ENCODE results near the gene CMSS1. TPM values are rescaled to one million over a fixed set of nuclear protein-coding genes. Genes with fewer than 3 reads are reported as not detected.

The CMSS1 gene
- total RNA-seq, 1 donor from 2014 or later, result 41.9 TPM

DNA sequence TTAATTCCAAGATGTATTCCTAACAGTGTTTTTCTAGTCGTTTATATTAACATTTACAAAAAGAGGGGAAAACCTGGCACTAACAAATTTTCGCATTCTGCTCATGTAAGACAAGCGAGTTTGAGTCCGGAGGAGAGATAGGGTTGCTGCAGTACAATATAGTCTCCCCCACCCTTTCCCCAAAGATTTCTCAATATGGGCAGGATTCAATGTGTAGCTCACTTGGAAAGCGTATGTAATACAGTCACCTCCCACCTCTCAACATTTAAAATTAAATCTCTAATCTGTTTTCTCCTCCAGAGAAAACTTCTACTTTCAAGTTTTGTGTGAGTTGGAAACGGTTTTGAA lies 57.9 kb downstream of the CMSS1 start:
- DNase-seq (ENCODE audit: low spot score), result no peak

DNA sequence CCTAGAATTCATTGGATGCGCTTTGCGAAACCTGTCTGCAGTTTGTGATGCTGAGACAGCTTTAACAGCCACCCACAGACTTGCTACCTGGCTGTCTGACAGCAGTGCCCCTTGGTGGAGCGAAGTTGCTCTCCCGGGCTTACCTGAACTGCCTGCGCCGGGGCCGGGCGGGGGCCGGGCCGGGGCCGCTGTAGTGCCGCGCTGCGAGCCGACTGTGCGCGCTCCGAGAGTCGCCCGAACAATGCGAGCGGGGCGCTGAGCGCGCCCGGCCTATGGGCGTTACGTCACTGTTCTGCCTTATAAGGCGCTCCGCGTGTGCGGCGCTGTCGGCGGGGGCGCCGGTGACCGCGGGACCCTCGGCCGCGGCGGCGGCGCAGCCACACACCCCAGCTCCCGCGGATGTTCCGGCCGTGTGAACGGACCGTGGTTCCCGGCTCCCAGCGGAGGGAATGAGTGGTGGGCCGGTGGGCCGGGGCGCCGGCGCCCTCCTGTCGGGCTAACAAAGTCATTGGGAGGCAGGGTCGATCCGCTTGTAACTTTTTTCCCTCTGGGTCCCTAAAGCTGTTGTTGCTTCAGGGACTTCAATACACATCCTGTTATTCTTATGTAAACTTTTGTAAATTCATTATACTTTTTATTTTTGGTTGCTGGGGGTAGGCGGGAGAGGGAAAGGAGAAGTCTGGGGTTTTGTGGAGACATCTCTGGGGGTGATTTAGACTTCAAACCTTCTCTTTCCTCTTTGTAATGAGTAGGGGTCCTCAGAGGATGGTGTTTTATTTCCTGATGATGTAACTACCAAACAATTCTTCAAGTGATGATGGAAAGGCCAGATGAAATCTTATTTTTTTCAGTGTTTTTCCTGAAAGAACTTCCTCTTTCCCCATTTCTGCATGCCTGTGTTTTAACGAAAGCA lies 58.5 kb downstream of the CMSS1 start:
- DNase-seq (ENCODE audit: low spot score), result peak; percentile 80

DNA sequence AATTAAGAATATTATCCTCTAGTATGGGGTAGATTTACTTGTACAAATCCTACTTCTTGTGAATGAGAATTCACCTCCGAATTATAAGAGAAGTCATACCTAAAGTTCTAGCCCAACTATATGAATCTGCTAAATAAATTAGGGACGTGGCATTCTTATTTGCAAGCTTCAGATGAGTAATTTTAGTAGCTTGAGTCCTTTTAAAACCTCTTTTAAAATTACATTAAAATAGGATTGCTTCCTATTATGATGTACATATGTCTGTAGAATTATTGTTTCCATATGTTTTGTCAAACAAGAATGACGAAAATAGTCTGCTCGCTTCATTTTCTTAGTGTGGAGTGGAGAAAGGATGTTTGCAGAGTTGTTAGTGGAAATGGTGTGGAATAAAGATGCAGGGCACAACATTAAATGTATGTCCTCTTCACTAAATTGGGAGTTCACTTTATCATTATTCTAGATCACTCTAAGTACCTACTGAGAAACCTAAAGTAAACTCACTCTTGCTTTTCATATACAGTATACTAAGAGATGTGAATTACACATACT lies 59.4 kb downstream of the CMSS1 start:
- DNase-seq (ENCODE audit: low spot score), result no peak

DNA sequence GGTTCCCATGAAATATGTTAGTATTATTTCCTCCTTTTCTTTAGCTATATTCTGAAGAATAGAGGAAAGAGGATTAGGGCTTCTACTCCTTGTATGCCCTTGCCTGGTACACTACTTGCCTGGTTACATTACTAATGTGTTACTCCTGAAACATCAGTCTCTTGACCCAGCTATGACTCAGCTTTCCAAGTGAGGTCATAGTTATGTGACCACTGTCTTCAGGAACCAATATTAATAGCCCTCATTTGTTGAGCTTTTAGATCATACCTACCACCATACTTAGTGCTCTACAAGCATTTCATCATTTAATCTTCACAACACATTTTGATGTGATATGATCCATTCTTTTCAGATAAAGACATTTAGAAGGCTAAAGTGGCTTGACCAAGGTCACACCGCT lies 60.3 kb downstream of the CMSS1 start:
- no peak for DNase-seq (ENCODE audit: low spot score)

DNA sequence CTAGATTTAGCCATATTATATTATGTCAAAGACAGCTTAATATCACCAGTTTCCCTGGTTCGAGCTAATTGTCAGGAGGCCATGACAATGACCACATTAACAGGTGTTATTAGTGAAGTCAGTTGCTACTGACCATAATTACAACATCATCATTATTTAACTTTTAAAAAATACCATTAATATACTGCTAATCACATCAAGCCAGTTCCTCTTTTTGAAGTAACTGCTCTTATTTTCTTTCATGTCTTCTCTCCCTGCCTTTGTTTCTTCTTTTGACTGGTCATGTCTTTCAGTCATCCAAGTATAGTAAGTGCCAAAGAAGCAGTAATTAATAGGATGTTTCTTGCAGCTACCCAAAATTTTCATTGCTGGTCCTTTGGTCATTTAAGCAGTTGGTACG lies 61.6 kb downstream of the CMSS1 start:
- DNase-seq (ENCODE audit: low spot score), result no peak

DNA sequence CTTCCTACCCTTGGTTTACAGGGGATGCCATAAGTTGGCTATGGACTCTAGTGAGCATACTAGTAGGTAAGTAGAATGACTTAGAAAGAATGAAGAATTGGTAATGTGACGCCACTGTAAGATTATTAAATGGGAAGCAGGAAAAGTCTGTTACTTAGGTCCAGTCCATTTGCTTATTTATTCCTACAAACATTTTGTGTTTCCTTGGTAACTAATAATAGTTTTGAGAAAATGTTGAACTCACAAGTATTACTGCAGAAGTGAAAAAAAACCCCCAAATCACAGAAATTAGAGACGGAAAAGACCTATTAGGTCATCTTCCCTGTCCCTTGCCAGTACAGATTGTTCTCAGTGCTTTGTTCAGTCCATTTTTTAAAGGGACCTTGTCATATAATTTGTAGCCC lies 63.5 kb downstream of the CMSS1 start:
- no peak for DNase-seq (ENCODE audit: low spot score)

DNA sequence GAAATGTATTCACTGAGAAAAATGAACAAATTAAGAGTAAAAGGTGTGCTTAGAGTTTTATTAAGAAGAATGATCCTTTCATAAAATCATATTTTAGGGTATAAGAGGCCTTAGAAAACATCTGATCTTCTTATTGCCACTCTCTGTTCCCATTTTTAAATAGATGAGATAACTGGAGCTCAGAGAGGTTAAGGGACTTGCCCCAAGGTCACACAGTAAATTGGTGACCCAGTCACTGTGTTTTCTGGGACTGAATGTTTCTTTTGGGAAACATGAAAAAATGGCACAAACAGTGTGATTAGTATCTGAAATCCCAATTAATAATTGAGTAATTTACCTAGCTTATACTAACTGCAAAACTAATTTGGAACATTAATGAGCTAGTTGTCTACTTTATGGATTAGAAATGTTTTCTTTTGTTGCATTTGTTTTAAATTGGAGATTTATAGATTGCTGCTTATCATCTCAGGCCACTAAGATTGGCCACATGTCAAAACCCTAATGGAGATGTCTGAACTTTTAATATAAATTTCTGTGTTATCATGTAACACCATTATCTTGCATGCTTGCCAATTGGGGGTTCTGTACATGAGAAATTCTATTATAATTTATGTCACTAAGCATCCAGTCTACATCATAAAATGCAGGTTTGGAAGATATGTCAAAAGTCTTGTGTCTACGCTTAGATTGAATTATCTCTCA lies 64.9 kb downstream of the CMSS1 start:
- no peak for DNase-seq (ENCODE audit: low spot score)

DNA sequence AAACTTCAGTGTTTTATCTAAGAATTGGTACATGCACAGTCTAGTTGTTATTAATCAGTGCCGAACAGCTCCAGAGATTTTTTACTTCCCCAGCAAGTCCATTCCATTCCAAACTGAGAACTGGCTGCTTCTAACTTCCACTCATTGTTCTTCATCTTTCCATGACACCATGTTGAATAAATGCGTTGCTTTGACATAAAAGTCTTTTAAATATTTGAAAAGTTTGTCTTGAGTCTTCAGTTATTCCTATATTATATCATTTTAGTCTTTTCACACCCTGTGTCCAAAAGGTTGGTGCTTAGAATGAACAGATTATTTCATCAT lies 65.4 kb downstream of the CMSS1 start:
- DNase-seq (ENCODE audit: low spot score), result no peak

DNA sequence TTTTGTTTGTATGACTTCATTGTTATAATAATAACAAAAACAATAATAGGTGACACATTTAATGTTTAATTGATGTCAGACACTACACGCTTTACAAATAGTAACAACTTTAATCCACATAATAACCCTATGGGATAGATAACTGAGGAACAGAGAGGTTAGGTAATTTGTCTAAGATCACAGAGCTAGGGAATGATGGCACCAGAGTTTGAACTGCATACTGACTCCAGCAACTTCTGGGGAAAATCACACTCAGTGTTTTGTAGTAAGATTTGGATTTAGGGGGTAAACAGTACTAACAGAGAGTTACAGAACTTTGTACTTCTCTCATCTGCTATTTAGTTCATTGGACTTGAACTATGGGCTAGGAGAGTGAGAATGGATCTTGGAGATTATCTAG lies 66.0 kb downstream of the CMSS1 start:
- DNase-seq (ENCODE audit: low spot score), result no peak

DNA sequence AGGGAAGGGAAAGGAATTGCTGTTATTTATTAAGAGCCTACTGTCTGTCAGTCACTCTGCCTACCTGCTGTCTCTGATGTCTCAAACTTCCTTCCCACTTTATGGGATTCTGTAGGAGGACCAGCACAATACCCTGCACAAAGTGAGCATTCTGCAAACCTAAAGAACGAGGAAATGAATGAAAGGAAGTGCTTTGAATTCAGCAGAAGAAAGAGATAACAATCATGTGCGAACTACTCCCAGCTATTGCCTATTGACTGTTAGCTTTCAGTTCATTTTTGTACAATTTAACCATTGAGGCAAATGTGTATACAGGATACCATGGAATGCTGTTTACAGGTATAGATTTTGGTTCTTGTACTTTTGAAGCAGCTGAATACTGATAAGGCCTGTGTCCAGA lies 66.8 kb downstream of the CMSS1 start:
- no peak for DNase-seq (ENCODE audit: low spot score)

DNA sequence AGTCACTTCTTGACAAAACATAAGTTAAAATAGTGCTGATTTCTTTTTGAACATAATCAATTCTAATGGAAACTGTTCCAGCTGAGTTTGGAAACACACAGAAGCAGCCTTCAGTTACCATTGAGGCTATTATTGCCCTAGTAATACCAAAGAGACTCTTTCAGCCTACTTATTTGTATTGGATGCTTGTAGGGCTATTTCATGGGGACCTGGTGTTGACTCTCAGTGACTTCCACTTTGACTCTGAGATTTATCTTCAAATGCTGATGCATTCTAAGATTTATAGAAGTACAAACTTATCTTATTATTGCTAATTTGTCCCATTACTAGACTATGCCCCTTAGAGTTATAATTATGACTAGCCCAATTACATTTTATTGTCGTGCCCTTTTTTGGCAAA lies 67.4 kb downstream of the CMSS1 start:
- no peak for DNase-seq (ENCODE audit: low spot score)

DNA sequence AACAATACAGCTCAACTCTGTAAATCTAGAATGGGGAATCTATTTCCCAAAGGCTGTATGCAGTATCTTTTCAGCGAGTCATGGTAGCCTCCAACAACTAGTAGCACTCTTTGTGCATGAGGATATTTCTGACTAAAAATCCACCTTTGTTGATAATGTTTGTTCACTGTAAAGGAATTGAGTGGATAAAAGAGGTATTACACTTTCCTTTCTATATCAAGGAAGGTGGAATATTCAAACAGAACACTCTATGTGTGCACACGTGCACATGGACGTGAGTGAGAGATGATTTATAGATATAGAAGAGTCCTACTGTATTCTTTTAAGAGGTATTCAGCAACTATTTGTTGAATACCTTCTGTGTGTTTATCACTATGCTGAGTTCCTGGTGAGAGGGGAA lies 68.2 kb downstream of the CMSS1 start:
- DNase-seq (ENCODE audit: low spot score), result no peak

DNA sequence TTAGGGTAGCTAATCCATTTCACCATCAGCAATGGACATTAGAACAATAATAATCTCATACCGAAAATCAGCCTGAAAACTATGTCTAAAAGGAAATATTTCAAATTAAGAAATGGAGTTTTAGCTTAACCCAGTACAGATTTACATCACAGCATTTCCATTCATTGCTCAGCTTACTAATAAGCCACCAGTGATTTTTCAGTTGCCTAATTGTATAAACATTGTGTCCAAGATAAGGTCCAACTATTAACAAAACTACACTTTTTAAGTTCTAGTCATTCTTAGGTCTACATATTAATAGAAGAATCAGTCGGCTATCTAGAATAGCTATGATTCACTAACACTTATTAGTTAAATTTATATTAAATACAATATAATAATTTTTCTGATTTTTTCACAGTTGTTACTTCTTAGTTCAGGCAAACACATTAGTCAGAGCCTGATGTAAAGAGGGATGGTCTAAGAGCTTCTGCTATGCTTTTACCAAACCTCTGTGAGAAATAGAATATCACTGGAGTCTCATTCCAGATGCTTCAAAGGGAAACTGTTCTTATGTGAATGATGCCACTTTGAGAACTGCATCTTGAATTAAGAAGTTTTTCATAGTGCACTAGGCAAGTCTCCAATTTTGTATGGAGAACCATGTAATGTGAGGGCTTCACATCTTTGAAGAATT lies 74.1 kb downstream of the CMSS1 start:
- no peak for DNase-seq (ENCODE audit: low spot score)

DNA sequence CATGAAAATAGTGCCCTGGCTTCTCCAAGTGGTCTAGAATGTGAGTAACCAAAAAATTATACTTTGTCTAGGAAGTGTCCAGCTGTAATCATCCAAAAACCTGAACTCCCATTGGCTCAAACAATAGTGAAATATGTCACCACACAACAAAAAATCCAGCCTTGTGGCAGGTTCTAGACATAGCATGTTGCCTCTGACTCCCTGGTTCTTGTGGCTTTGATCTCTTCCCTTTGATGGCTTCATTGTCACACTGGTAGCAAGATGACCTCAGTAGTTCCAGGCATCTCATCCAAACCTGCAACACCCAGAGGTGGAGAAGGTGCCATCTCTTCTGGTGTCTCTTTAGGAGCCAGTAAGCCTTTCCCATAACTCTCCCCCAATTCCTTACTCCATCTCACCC lies 74.7 kb downstream of the CMSS1 start:
- no peak for DNase-seq (ENCODE audit: low spot score)

DNA sequence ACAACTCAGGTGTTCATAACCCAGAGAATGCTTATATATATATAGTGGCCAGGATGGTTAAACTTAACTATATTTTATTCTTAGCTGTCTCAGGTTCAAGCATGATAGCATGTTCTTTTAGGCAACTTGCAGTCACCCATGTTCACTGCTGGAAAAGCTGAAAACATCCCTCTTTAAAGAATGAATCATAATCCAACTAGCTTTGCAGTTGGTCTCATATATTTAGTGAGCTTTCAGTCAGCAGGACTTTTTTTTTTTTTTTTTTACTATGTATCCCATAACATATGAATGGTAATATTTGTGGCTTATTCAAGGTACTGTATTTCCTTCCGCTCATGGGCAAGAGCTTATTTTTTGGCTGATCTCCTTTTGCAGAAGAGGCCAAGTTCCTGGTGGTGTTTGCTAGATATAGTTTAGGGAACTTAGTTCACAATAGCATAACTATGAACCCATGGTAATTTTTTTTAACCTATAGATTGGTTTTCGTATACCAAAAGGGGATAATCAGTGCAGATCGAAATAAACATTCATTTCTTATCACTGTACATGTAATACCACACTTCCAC lies 77.6 kb downstream of the CMSS1 start:
- DNase-seq (ENCODE audit: low spot score), result no peak

DNA sequence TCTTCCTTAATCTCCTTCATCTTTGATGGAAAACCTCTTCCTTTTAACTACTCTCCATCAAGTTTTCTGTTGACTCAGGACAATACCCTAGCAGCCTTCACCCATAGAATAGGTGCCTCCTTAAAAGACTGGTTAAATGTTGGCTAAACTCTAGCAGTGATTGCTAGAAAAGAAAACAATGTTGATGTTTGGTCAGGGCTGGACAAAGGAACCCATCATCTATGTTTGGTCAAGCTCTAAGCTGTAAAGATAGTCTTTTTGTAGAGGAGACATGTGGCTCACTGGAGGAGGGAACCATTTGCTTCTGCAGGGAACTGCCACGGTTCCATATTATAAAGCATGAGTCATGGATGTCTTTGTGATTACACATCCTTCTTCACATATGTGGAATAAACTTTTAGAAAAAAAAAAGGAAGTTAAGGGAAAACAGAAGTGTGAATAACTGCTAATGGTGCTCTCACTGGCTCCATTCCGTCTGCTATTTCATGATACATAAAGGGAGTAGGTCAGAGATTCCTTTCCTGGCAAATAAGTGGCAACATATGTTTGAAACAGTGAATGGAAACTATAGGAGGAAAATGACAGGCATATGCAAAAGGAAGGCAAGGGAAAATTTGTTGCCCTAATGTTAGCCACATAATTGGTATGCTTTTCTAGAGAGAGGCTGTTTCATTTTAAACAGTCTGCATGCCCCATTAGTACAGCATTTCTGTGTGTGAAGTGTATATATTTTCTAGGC lies 78.2 kb downstream of the CMSS1 start:
- no peak for DNase-seq (ENCODE audit: low spot score)

DNA sequence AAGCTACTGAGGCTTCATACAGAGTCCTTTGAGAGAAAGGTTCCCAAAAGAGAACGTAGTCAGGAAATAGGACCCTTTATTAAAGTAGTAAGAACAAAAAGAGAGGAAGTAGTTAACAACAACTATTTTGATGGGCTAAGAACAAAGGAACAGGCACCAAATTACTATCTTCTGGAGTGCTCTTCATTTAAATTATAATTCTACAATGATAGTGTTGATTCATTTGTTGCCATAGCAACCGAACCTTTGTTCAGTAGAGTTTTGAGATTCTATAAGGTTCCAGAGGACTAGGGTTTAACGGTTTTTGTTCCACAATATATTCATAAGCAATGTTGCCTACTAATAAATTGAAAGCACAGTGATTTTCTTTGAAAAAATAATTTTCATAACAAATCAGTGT lies 78.8 kb downstream of the CMSS1 start:
- no peak for DNase-seq (ENCODE audit: low spot score)

DNA sequence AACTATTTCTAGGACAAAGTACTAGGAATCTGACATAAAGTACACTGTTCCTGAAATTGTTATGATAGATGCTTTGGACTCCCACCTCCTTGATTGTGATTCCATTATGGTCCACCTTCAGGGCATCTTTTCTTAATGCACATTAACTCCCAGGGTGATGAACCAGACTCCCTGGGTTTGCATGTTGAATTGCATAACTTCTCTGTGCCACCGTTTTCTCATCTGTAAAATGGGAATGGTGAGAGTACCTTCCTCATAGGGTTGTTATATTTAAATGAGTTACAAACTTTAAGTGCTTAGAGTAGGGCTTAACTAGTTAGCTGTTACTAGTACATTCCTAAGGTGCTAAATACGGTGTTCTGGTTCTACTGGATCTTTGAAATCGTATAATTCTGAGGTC lies 81.9 kb downstream of the CMSS1 start:
- DNase-seq (ENCODE audit: low spot score), result no peak

DNA sequence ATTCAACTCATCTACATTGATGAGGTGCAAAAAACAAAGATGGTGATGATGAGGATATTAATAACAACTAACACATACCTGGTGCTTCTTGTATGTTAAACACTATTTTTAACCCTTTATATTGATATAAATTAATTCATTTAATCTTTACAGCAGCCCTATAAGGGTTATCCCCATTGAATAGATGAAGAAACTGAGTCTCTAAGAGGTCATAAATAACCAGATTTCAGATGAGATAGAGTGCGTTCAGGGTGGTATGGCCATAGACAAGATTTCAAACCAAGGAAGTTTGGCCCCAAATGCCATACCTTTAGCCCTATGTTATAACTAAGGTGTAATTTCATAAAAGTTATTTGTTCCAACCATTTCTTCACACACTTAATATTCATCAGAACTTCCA lies 82.6 kb downstream of the CMSS1 start:
- no peak for DNase-seq (ENCODE audit: low spot score)

DNA sequence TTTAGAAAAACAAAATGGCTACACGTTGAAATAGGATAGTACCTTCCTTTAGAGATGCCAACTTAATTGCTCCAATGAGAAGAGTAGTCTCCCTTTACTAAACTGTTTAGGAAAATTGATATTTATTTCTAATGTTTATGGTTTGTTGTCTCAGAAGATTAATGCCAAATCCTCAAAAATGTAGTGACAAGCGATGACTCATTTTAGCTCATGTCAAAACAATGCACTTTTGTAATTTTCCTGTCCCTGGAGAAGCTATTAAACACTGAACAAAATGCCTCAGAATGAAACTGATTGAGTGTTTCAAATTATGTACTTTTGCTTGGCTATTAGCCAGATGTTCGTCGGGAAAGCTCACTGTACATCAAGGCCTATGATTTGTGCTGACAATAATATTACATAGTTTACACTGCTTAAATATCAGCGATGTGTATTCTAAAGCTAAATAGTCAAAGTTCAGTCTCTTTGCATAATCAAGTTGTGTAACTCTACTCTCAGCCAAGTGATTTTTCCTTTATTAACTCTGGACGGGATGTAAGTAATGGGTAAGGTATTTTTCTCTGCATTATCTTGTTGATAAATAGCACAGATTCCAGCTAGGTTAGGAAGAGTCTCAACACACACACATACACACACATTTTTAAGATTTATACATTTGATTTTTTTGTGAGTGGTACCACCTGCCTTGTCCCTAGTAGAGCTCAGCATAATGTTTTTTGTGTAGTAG lies 83.7 kb downstream of the CMSS1 start:
- no peak for DNase-seq (ENCODE audit: low spot score)

DNA sequence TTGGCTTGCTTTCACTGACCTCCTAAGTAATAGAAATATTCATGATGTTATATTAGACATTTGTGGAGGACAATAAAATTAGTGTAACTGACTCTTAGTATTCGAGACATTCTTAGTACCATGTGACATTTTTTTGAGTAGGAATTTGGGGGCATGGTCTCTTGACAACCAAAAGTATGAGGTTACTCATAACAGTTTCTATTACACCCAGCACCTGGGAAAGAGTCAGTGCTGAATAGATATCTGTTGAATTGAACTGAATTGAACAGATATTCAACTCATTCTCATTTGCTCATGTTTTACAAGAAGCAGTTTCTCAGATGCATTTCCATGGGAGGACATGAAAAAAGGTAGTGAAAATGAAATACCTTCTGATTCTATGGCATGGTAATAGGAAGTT lies 84.4 kb downstream of the CMSS1 start:
- no peak for DNase-seq (ENCODE audit: low spot score)
